Karpas-422 (cell line): Measurements from ENCODE around the gene ST6GALNAC6. TPM values are rescaled to one million over a fixed set of nuclear protein-coding genes. Genes with fewer than 3 reads are reported as not detected.

ENCODE experiments used
- DNase-seq: peaks from one replicate; pipeline ENCODE4 v3.0.0-alpha.2; 2015
- H2AFZ ChIP-seq: fragments of 200-600 bp; sonication (generic); 2 replicates; pipeline ENCODE4 v1.6.1; 2014; ENCODE audit warnings: antibody characterized with exemption, low read length, mixed read lengths
- H3K27ac ChIP-seq: fragments of 200-600 bp; sonication (generic); 2 replicates; pipeline ENCODE4 v1.5.1; 2014; ENCODE audit warnings: mild to moderate bottlenecking, low read length, moderate library complexity
- H3K27me3 ChIP-seq: fragments of 200-600 bp; sonication (generic); 2 replicates; pipeline ENCODE4 v1.6.1; 2014; ENCODE audit warnings: low read length, mixed read lengths
- H3K36me3 ChIP-seq: fragments of 200-600 bp; sonication (generic); 2 replicates; pipeline ENCODE4 v1.6.1; 2014; ENCODE audit warnings: low read length, mixed read lengths; ENCODE audit not compliant: insufficient read depth
- H3K4me1 ChIP-seq: fragments of 200-600 bp; sonication (generic); 2 replicates; pipeline ENCODE4 v1.6.1; 2014; ENCODE audit warnings: mild to moderate bottlenecking, low read length, mixed read lengths
- H3K4me2 ChIP-seq: fragments of 200-600 bp; sonication (generic); 2 replicates; pipeline ENCODE4 v1.6.1; 2014; ENCODE audit warnings: low read length, low read depth, mild to moderate bottlenecking; ENCODE audit not compliant: poor library complexity, severe bottlenecking
- H3K4me3 ChIP-seq: fragments of 200-600 bp; sonication (generic); 2 replicates; pipeline ENCODE4 v1.5.1; 2014; ENCODE audit warnings: mild to moderate bottlenecking, antibody characterized with exemption, low read length, mixed read lengths
- H3K79me2 ChIP-seq: fragments of 200-600 bp; sonication (generic); 2 replicates; pipeline ENCODE4 v1.6.1; 2014; ENCODE audit warnings: mild to moderate bottlenecking, low read length, mixed read lengths
- H3K9ac ChIP-seq: fragments of 200-600 bp; sonication (generic); 2 replicates; pipeline ENCODE4 v1.6.0; 2014; ENCODE audit warnings: low read length
- H3K9me2 ChIP-seq: fragments of 200-600 bp; sonication (generic), shearing (Covaris generic); replicated peaks from 2 replicates; pipeline ENCODE4 v1.6.0; 2014; ENCODE audit warnings: mild to moderate bottlenecking, low read length, moderate library complexity; ENCODE audit not compliant: insufficient read depth
- H3K9me3 ChIP-seq: fragments of 300-700, 200-600 bp; sonication (generic); 2 replicates; pipeline ENCODE4 v1.6.1; 2014; ENCODE audit warnings: low read length, mixed read lengths
- H4K20me1 ChIP-seq: fragments of 200-600 bp; sonication (generic); 2 replicates; pipeline ENCODE4 v1.6.1; 2014; ENCODE audit warnings: mild to moderate bottlenecking, antibody characterized with exemption, low read length, low read depth; ENCODE audit not compliant: insufficient read depth
- total RNA-seq: library from RNA; depleted of rRNA; stranded (reverse); fragments of >200 nt; shearing (Covaris generic); gene quantifications from 2 replicates; pipeline ENCODE4 v1.2.3, GENCODE V29; 2014; ENCODE audit warnings: low replicate concordance

ST6GALNAC6 gene
- total RNA-seq, 1 experiment from 2014 or later: 21.7 TPM

DNA sequence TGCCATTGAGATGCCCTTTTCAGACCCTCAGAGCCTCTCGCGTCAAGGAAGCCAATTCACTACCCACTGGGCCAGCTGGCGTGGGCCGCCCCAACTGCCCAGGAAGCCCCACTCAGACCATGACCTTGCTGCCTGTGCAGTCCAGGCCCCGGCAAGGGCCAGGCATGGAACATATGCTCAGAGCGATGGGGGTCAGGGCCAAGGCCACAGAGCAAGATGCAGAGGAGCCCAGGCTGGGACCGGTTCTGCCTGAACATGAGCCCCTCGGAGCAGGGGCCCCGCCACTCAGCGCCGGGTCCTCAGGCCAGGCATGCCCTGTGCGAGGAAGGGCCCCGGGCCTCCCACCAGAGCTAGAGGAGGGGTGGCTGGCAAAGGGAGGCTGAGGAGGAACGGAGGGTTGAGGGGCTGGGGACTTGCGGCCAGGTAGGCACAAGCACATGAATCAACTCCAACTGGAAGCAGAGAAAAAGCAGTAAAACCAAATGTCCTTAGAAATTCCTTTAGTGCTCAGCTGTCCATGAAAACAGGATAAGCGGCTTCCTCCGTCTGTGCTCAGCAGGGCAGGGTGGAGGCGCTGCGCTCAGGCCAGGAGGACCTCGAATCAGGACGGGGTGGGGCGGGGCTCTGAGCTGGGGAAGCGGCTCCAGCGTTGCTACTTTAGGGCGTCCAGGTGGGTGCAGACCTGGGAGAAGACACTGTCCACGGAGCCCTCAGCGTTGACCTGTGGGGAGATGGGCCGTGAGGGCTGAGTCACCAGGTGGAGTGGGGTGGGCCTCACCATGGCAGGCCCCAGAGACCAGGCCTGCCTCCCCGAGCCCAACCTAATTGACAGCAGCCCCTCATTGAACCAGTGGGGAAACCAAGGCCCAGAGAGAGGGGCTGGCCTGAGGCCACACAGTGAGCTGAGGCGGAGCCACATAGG lies 31.8 kb downstream of the ST6GALNAC6 start:
- no peak overlapping the region for H3K9ac ChIP-seq
- no peak overlapping the region for H3K4me3 ChIP-seq
- H2AFZ ChIP-seq: no peak overlapping the region
- H3K27me3 ChIP-seq: no peaks in the 10 kb centered on the region
- no peaks in the 10 kb centered on the region for H3K4me1 ChIP-seq
- no peaks in the 10 kb centered on the region for H3K79me2 ChIP-seq
- H4K20me1 ChIP-seq: no peaks in the 10 kb centered on the region
- H3K36me3 ChIP-seq: no peaks in the 10 kb centered on the region
- H3K4me2 ChIP-seq: no peak overlapping the region
- DNase-seq: no peak
- no peaks in the 10 kb centered on the region for H3K9me2 ChIP-seq
- H3K27ac ChIP-seq: no peak overlapping the region
- no peaks in the 10 kb centered on the region for H3K9me3 ChIP-seq

DNA sequence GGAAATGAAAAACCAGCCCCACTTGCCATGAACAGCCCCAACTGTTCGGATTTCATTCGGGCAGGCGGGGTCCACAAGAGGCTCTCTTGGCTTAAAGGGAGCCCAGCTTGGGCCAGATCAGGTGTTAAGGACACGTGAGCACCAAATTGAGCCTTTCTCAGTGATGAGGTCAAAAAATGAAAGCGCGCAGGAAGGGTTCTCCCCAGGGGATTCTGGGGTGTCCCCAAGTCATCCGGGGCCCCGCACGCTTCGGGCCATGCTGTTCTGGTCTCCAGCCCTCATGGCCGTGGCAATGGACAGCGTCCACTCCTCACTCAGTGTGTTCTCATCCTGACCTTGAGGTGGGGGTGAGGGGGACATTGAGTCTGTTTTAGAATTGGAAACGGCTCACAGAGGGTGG lies 32.9 kb downstream of the ST6GALNAC6 start:
- no peaks in the 10 kb centered on the region for H3K9me2 ChIP-seq
- no peak overlapping the region for H3K4me3 ChIP-seq
- no peaks in the 10 kb centered on the region for H3K9me3 ChIP-seq
- no peak overlapping the region for H2AFZ ChIP-seq
- no peak overlapping the region for H3K9ac ChIP-seq
- H3K79me2 ChIP-seq: no peaks in the 10 kb centered on the region
- no peak for DNase-seq
- H4K20me1 ChIP-seq: no peaks in the 10 kb centered on the region
- no peaks in the 10 kb centered on the region for H3K4me1 ChIP-seq
- H3K27ac ChIP-seq: no peak overlapping the region
- no peaks in the 10 kb centered on the region for H3K27me3 ChIP-seq
- H3K4me2 ChIP-seq: no peak overlapping the region
- no peaks in the 10 kb centered on the region for H3K36me3 ChIP-seq

DNA sequence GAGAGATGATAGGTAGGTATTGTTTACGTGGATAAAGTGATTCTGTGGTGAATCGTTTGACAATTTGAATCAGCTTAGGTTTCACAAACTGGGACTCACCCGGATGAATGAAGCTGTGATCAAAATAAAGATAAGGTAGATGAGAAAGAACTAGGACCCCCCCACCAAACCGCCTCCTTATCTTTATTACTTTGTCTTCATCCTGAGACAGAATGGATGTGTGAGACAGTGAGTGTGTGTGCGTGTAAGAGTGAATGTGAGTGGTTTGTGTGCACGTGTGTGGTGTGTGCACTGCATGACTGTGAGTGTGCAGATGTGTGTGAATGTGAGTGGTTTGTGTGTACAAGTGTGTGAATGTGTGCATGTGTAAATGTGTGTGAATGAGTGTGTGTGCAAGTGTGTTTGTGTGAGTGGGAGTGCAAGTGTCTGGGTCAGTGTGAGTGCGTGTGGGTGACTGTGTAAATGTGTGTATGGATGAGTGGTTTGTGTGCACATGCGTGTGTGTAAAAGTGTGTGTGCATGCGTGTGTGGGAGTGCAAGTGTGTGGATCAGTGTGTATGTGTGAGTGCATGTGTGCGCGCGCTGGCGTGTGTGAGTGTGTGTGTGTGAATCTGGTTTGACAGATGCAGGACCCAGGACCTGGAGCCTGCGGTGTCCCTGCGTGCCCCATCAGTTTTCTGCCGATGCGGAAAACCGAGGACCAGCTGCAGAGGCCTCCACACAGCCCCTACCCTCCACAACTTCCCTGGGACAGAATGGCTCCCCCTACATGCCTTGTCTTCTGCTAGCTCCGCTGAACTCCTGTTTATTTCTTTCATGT lies 33.5 kb downstream of the ST6GALNAC6 start:
- no peak overlapping the region for H3K4me2 ChIP-seq
- H3K9ac ChIP-seq: no peak overlapping the region
- no peaks in the 10 kb centered on the region for H3K79me2 ChIP-seq
- no peak overlapping the region for H3K27ac ChIP-seq
- H3K4me1 ChIP-seq: no peaks in the 10 kb centered on the region
- no peak overlapping the region for H3K4me3 ChIP-seq
- no peaks in the 10 kb centered on the region for H3K27me3 ChIP-seq
- H3K9me3 ChIP-seq: no peaks in the 10 kb centered on the region
- no peak for DNase-seq
- H3K9me2 ChIP-seq: no peaks in the 10 kb centered on the region
- no peak overlapping the region for H2AFZ ChIP-seq
- H4K20me1 ChIP-seq: no peaks in the 10 kb centered on the region
- no peaks in the 10 kb centered on the region for H3K36me3 ChIP-seq

DNA sequence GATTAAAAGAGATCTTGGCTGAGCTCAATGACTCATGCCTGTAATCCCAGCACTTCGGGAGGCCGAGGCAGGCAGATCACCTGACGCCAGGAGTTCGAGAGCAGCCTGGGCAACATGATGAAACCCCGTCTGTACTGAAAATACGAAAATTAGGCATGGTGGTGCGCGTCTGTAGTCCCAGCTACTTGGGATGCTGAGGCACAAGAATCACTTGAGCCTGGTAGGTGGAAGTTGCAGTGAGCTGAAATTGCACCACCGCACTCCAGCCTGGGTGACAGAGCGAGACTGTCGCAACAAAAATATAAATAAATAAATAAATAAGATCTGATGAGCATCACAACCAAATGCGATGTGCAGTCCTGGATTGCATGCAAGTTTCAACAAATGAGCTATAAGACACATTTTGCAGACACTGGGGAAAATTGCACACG lies 36.2 kb downstream of the ST6GALNAC6 start:
- Histone ChIP-seq H3K4me1 (no peaks in the 10 kb centered on the region), H3K4me2 (no peak overlapping the region)

DNA sequence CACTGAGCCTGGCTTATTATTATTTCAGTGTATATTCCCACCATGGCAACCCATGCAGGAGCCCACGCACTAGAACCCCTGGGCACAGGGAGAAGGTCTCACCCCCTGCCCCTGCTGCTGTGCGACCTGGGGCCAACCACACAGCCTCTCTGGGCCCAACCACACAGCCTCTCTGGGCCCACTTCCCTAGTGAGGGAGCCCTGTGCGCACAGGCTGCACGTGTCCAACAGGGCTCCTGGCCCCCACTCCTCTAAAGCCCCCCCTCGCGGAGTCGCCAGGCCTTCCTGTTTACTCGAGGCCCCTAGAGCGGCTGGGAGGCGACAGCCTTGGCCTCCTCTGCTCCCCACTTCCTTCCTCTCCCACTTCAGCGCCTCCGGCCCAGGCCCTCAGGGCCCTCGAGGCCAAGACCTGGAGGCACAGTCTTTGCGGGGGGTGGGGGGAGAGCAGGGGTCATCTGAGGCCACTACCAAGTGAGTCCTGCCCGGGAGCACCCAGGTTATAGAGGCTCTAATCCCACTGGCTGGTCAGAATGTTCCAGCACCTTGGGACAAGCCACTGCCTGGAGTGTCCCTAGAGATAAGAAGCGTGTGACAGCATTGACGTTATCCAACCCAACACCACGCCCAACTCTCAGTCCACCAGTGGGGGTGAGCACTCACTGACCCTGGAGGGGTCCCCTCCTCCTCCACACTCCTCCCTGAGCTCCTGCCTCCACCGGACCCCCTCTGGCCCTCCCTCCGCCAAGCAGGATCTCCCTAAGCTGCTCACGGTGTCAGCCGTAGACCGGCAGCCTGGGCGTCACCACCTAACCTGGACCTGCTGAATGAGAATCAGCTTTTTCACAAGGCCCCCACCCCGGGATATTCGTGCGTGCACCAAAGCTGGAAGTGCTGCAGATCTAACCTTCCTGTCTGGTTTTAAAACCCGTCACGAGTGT lies 37.1 kb downstream of the ST6GALNAC6 start:
- no peaks in the 10 kb centered on the region for H3K9me3 ChIP-seq
- no peaks in the 10 kb centered on the region for H3K36me3 ChIP-seq
- no peaks in the 10 kb centered on the region for H4K20me1 ChIP-seq
- no peak for DNase-seq
- H3K27me3 ChIP-seq: no peaks in the 10 kb centered on the region
- H3K79me2 ChIP-seq: no peaks in the 10 kb centered on the region
- no peak overlapping the region for H3K9ac ChIP-seq
- no peaks in the 10 kb centered on the region for H3K9me2 ChIP-seq
- no peak overlapping the region for H2AFZ ChIP-seq
- H3K27ac ChIP-seq: no peak overlapping the region
- no peak overlapping the region for H3K4me2 ChIP-seq
- no peaks in the 10 kb centered on the region for H3K4me1 ChIP-seq
- no peak overlapping the region for H3K4me3 ChIP-seq

More for the DNA sequence above, 36.2 kb downstream of the ST6GALNAC6 start:
- no peak overlapping the region for H3K27ac ChIP-seq
- no peaks in the 10 kb centered on the region for H4K20me1 ChIP-seq
- no peak overlapping the region for H3K9ac ChIP-seq
- no peak for DNase-seq
- H3K79me2 ChIP-seq: no peaks in the 10 kb centered on the region
- H3K27me3 ChIP-seq: no peaks in the 10 kb centered on the region
- H2AFZ ChIP-seq: no peak overlapping the region
- no peak overlapping the region for H3K4me3 ChIP-seq
- no peaks in the 10 kb centered on the region for H3K36me3 ChIP-seq
- H3K9me2 ChIP-seq: no peaks in the 10 kb centered on the region
- H3K9me3 ChIP-seq: no peaks in the 10 kb centered on the region

DNA sequence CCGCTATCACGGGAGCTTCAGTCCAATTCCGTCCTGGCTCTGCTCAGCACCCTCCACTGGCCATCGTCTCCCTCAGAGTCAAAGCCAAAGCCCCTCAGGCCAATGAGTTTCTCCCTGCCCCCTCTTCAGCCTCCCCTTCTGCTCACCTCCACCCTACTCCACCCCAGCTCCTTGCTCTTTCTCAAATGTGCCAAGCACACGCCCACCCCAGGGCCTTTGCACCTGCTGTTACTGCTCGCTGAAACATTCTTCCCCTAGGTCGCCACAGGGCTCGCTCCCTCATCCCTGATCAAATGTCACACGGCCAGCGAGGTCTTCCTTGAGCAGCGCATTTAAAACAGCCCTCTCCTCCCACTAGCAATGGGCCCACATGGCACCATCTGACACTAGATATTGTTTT lies 38.6 kb downstream of the ST6GALNAC6 start:
- no peak overlapping the region for H2AFZ ChIP-seq
- H3K4me1 ChIP-seq: no peaks in the 10 kb centered on the region
- no peak for DNase-seq
- no peaks in the 10 kb centered on the region for H3K79me2 ChIP-seq
- no peaks in the 10 kb centered on the region for H4K20me1 ChIP-seq
- H3K4me2 ChIP-seq: no peak overlapping the region
- H3K27me3 ChIP-seq: no peaks in the 10 kb centered on the region
- H3K9ac ChIP-seq: no peak overlapping the region
- no peak overlapping the region for H3K27ac ChIP-seq
- no peaks in the 10 kb centered on the region for H3K9me2 ChIP-seq
- no peaks in the 10 kb centered on the region for H3K9me3 ChIP-seq
- H3K4me3 ChIP-seq: no peak overlapping the region
- no peaks in the 10 kb centered on the region for H3K36me3 ChIP-seq

DNA sequence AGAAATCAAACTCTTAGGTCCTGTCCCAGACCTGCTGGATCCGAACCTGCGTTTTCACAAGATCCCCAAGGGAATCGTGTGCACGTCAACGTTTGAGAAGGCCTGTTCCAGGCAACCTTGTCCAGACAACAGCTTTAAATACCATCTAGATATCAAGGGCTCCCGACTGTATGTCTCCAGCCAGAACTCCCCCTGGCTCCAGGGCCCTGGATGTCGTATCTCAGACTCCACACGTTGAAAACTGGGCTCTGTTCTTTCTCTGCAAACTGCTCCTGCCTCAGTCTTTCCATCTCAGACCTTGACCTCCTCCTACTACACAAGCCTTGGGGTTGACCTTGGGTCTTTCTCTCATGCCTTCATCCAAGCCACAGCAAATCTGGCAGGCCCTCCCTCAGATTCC lies 39.1 kb downstream of the ST6GALNAC6 start:
- H3K9me3 ChIP-seq: no peaks in the 10 kb centered on the region
- H3K9ac ChIP-seq: no peak overlapping the region
- no peak overlapping the region for H3K27ac ChIP-seq
- H3K27me3 ChIP-seq: no peaks in the 10 kb centered on the region
- no peaks in the 10 kb centered on the region for H3K4me1 ChIP-seq
- H3K9me2 ChIP-seq: no peaks in the 10 kb centered on the region
- H3K36me3 ChIP-seq: no peaks in the 10 kb centered on the region
- H4K20me1 ChIP-seq: no peaks in the 10 kb centered on the region
- no peak overlapping the region for H3K4me2 ChIP-seq
- no peaks in the 10 kb centered on the region for H3K79me2 ChIP-seq
- no peak overlapping the region for H2AFZ ChIP-seq
- no peak for DNase-seq
- H3K4me3 ChIP-seq: no peak overlapping the region
